Progenitor cell of endocrine pancreas (in vitro differentiated cells): ENCODE measurements around the gene SCAMP3. TPM values are rescaled to one million over a fixed set of nuclear protein-coding genes. Genes with fewer than 3 reads are reported as not detected.

Source experiments
- DNase-seq: peaks from one replicate; pipeline ENCODE4 v3.0.0; 2021; ENCODE audit warnings: low spot score; ENCODE audit not compliant: unreplicated experiment
- H3K27ac Mint-ChIP-seq: 2 replicates; pipeline ENCODE4 v1.8.0; 2021; ENCODE audit warnings: mild to moderate bottlenecking, moderate library complexity, mixed read lengths
- H3K27me3 Mint-ChIP-seq: 2 replicates; pipeline ENCODE4 v1.8.0; 2021; ENCODE audit warnings: mixed read lengths
- H3K36me3 Mint-ChIP-seq: 2 replicates; pipeline ENCODE4 v1.8.0; 2022; ENCODE audit warnings: mixed read lengths; ENCODE audit not compliant: insufficient read depth
- H3K4me1 Mint-ChIP-seq: 2 replicates; pipeline ENCODE4 v1.8.0; 2021; ENCODE audit warnings: low read depth, mixed read lengths
- H3K4me3 Mint-ChIP-seq: 2 replicates; pipeline ENCODE4 v1.8.0; 2021; ENCODE audit warnings: low read depth, mild to moderate bottlenecking, moderate library complexity, mixed read lengths
- H3K9me3 Mint-ChIP-seq: 2 replicates; pipeline ENCODE4 v1.8.0; 2021; ENCODE audit warnings: low read depth, mixed read lengths
- CTCF ChIP-seq: fragments of 200-600 bp; sonication (generic); IDR thresholded peaks from one replicate; pipeline ENCODE4 v1.5.0; 2021; ENCODE audit warnings: antibody characterized with exemption, mild to moderate bottlenecking; ENCODE audit not compliant: unreplicated experiment
- total RNA-seq: library from RNA; stranded (reverse); gene quantifications from 2 replicates; pipeline ENCODE4 v1.2.1, GENCODE V29; 2021

The SCAMP3 gene
- total RNA-seq, 1 donor from 2014 or later: 53.1 TPM

- Mint-ChIP-seq H3K36me3 (no peaks in the 10 kb centered on the region), H3K4me3 (peak overlapping the region; percentile 22), H3K27ac (no peak overlapping the region), H3K27me3 (no peaks in the 10 kb centered on the region), H3K4me1 (peaks cover 19% of the 10 kb centered on the region), H3K9me3 (no peaks in the 10 kb centered on the region)
- DNase-seq: no peak
- TF ChIP-seq CTCF: no peak
These were observed 51.7 kb downstream of the SCAMP3 start for GRCh38 chr1:155210314-155211104.

DNA sequence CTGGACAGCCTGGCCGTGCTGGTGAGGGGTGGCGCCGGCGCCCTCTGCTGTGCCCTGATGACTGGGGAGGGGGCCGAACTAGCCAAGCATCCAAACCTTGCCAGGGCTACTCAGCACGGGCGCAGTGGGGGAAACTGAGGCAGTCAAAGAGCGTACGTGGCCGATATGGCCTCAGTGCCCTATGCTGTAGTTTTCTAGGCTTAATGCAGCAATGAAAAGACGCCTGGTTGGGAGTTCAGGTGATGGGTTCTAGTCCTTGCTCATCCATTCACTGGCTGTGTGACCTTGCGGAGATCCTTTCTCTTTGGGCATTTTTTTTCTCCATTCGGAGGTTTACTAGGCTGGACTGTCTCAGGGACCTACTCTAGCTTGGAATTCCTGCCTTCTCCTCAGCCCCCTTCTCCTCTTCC lies 52.8 kb downstream of the SCAMP3 start:
- Mint-ChIP-seq H3K36me3 (no peaks in the 10 kb centered on the region), H3K4me1 (peaks cover 19% of the 10 kb centered on the region), H3K27ac (peak overlapping the region; percentile 97), H3K9me3 (no peaks in the 10 kb centered on the region), H3K4me3 (peak overlapping the region; percentile 90), H3K27me3 (no peaks in the 10 kb centered on the region)
- no peak for DNase-seq
- TF ChIP-seq CTCF: no peak

DNA sequence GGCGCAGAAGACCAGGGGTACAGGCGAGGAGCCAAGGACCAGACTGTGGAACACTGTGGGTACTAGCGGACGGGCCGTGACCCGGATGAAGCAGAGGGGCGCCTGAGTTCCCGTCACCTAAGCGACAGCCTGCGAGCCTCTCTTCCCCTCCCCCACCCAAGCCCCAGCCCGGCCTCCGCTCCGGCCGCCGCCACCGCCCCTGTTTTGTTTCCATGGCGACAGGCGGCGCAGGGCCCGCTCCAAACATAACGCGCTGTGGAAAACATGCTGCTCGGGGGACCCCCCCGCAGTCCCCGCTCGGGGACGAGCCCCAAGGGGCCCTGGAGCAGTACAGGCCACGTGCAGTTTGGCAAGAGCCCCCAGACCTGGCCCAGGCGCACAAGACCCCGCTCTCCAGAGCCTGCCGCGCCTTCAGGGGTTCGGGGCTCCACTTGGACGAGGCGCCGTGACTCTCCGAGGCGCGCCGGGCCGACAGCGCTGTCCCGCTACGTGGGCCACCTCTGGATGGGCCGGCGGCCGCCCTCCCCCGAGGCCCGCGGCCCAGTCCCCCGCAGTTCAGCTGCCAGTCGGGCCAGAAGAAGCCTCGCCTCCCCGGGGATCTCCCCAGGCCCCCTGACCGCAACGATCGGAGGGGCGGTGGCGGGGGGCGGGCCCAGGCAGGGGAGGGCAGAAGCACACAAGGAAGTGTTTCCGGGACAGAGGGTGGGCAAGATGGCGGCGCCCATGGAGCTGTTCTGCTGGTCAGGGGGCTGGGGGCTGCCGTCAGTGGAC lies 53.4 kb downstream of the SCAMP3 start, which contains the start of gene MTX1:
Gene MTX1, plus strand, starts transcription at position 155 of the 771 bp plus-strand sequence. Its CDS starts 110 bp downstream, at position 265.
- peak; percentile 72 for DNase-seq
- Mint-ChIP-seq H3K9me3 (no peaks in the 10 kb centered on the region), H3K27me3 (no peaks in the 10 kb centered on the region), H3K4me1 (peaks cover 19% of the 10 kb centered on the region), H3K36me3 (no peaks in the 10 kb centered on the region), H3K4me3 (peak within 1 kb of the TSS; percentile 90), H3K27ac (peak within 1 kb of the TSS; percentile 97)
- TF ChIP-seq CTCF: no peak

- no peak for TF ChIP-seq CTCF
These were observed 54.2 kb downstream of the SCAMP3 start, which contains the start of gene THBS3 for GRCh38 chr1:155207806-155208540. THBS3 (minus strand) TSS chr1:155207897; CDS start chr1:155207876, 21 bp downstream.

More at GRCh38 chr1:155207806-155208540, 54.2 kb downstream of the SCAMP3 start, which contains the start of gene THBS3:
- H3K36me3 Mint-ChIP-seq: peaks cover 2% of the 10 kb centered on the region
- H3K27me3 Mint-ChIP-seq: no peaks in the 10 kb centered on the region
- H3K4me1 Mint-ChIP-seq: peaks cover 19% of the 10 kb centered on the region
- no peak for DNase-seq
- peak within 1 kb of the TSS; percentile 90 for H3K4me3 Mint-ChIP-seq
- H3K27ac Mint-ChIP-seq: peak within 1 kb of the TSS; percentile 95
- H3K9me3 Mint-ChIP-seq: no peaks in the 10 kb centered on the region
